NCI-H345 (cell line): ENCODE results near the gene LRRIQ4.
A peak's percentile ranks its signal among the peaks of the same experiment; 100 is the strongest.

ENCODE experiments used
- DNase-seq: peaks from one replicate; lab custom pipeline; 2025; lab: John Stamatoyannopoulos, UW

The LRRIQ4 gene

DNA sequence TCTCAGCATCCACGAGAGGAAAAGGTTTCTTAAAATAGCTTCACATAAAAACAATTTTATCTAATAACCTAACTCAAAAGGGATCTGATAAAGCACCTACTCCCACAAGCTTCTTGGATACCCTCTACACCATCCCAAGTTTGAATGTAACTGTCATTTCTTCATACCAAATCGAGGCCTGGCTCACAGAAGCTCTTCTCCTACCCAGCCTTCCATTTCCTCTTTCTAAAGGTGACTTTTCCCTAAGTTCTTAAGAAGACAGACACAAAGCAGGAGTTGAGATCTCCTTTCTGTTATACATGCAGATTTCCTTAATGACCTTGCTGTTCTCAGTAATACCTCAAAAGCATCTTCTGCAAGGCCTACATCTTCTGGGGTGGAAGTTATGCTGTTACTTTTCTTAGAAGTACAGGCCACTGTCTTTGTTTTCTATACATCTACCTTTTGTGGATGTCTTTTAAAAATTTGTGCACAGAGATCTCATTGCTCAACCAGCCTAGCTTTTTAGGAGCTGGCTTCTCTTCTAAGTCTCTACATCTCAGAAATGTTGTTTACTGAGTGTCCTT lies 3.4 kb upstream of the LRRIQ4 start:
- no peak for DNase-seq

DNA sequence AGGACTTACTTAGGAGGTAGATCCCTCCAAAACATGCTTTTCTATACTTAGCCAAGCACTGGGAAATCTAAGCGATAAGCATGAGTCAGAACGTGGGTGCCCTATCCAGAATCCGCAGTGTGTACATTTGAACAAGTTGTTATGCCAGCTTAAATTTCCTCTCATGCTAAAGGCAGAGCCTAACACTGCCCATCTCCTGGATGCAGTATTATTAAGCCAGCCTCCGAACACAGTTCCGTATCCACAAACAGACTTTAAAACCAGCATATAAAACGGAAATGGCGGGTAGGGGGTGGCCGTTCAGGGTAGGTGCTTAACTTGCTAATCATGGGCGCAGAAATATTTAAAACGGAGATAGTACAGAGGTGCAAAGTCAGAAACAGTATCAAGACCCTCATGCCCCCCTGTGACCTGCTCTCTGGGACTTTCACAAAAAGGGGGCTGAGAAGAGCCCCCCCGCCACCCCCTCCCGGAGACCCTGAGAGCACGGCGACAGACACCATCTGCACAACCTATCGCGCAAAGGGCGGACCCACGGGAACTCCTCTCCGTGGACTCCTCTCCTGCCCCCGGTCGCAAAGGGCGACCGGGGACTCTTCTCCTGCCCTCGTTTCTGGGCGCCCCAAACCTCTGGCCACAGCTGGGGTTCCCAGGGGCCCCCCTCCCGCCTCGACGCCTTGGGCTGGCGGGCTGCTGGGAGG lies 889 bp upstream of the LRRIQ4 start:
- peak; percentile 37 for DNase-seq

DNA sequence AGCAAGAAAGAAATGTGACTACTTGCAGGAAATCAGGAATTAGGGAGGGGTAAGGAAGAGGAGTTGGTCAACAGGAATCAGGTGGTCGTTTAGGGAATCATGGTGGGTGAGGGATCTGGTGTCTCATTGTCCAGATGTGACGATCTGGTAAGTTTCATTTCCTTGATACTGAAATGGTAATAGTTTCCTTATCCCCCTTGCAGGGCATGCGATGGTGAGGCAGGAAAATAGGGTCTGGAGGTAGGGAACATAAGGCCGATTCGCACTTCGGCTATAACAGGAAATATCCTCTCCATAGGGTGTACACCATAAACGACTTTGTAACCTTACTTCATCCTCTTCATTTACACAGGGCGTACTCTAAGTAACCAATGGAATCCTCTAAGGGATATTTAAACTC lies 608 bp downstream of the LRRIQ4 start:
- no peak for DNase-seq

DNA sequence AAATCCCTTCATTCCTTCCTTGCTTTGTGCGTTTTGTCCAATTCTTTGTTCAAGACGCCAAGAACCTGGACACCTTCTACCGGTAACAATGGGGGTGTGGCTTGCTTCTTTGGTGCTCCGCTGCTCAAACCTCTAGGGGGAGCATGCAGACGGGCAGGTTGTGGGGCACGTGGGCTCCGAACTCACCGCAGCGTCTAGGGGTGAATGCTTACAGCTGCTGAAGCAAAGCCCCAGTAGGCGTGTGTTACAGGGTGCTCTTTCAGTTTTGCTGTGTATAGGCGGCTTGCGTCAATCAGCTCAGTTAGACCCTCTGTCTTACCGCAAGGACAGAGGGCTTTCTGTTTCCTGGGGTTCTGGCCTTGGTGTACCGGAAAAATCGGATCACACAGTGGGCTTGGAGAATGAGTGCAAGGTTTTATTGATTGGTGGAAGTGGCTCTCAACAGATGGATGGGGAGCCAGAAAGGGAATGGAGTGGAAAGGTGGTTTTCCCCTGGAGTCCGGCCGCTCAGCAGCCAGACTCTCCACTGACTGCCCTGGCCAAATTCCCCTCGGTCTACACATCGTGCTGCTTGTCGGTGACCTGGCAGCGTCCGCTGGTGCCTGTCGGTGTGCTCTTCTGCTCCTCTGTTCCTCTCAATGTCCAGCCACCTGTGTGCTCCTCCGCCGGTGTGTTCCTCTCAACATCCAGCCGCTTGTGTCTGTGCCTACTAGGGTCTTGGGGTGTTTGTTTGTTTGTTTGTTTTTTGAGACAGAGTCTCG lies 1.3 kb downstream of the LRRIQ4 start:
- peak; percentile 40 for DNase-seq

DNA sequence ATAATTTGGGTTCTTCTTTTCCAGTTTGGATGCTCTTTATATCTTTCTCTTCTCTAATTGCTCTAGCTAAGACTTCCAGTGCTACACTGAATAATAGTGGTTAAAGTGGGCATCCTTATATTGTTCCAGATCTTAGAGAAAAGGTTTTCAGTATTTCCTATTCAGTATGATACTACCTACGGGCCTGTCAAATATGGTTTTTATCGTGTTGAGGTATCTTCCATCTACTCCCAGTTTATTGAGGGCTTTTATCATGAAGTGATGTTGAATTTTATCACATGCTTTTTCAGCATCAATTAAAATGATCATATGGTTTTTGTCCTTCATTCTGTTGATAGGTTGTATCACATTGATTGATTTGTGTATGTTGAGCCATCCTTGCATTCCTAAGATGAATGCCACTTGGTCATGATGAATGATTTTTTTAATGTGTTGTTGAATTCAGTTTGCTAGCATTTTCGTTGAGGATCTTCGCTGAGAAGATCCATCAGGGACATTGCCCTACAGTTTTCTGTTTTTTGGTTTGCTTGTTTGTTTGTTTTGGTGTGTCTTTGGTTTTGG lies 3.0 kb downstream of the LRRIQ4 start:
- DNase-seq, result no peak

DNA sequence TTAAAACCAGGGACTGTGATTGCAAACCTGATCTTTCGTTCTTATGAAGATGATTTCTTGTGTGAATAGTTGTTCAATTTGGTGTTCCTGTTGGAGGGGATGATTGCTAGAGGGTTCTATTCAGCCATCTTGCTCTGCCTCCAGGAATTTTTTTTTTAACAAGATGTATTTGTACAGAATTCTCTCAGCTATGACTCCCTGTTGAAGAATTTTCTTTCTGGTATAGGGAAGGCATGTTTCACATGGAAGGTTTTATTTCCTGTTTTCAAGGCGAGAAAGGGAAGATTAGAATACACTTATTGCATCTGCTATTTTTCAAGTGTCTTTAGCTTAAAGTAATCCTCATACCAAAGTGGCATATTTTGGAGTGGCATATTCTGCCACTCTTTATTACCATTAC lies 5.6 kb downstream of the LRRIQ4 start:
- no peak for DNase-seq

DNA sequence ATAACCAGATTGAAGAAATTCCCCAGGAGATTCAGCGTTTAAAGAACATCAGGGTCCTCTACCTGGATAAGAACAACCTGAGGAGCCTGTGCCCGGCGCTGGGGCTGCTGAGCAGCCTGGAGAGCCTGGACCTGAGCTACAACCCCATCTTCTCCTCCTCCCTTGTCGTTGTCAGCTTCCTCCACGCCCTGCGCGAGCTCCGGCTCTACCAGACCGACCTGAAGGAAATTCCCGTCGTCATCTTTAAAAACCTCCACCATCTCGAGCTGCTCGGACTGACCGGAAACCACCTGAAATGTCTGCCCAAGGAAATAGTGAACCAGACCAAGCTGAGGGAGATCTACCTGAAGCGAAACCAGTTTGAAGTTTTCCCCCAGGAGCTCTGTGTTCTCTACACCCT lies 9.4 kb downstream of the LRRIQ4 start:
- no peak for DNase-seq

DNA sequence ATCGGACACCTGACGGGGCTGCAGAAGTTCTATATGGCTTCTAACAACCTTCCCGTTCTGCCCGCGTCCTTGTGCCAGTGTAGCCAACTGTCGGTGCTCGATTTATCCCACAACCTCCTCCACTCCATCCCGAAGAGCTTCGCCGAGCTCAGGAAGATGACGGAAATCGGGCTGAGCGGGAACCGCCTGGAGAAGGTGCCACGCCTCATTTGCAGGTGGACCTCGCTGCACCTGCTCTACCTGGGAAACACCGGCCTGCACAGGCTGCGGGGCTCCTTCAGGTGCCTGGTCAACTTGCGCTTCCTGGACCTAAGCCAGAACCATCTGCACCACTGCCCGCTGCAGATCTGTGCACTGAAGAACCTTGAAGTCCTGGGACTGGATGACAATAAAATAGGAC lies 9.9 kb downstream of the LRRIQ4 start:
- DNase-seq, result peak; percentile 62

DNA sequence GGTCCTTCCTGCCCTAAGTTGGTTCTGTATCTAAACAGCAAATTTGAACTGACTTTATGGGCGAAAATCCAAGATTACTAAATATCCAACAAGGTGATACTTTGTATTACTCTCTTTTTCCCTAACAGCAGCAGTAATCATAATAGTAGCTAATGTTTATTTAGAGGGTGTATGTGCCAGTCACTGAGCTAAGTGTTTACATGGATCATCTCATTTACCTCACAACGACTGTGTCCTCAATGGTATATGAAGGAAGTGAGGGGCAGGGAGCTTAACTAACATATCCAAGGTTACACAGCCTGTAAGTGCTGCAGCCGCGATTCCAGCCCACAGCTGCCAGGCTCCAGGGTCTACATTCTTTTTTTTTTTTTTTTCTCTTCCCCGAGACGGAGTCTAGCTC lies 10.3 kb downstream of the LRRIQ4 start:
- peak; percentile 50 for DNase-seq

DNA sequence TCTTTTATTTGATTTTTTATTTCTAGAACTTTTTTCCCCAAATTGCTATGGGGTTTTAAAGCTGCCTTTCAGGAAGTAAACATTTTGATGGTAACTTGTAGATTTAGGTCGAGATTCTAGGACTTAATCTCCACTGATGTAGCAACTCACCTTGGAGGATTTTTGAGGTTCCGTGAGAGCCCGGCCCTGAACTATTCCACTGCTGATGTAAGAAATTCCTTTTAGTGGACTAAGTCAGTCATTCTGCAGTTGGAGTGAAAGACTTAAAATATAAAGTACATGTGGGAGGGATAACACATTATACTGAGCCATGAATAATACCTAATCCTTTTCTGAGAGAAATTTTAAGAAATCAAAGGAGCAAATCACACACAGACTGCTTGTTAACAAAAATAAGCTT lies 12.6 kb downstream of the LRRIQ4 start:
- no peak for DNase-seq

DNA sequence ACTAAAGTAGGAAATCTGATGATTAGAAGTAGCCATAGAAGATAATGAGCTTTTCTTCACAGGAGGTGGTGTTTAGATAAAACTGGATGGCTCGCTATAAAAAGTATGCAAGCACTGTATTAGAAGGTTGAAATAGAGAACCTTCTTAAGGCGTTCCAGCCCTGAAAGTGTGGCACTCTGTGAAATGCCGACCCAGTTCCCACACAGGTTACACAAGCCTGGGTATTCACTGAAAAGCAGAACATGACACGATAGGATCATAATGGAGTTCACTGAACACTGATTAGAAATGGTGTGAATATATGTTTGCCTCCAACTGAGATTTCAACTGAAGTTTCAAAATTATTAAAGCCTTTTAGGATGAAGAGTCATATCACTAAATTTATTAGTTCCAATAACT lies 15.0 kb downstream of the LRRIQ4 start:
- DNase-seq, result no peak

DNA sequence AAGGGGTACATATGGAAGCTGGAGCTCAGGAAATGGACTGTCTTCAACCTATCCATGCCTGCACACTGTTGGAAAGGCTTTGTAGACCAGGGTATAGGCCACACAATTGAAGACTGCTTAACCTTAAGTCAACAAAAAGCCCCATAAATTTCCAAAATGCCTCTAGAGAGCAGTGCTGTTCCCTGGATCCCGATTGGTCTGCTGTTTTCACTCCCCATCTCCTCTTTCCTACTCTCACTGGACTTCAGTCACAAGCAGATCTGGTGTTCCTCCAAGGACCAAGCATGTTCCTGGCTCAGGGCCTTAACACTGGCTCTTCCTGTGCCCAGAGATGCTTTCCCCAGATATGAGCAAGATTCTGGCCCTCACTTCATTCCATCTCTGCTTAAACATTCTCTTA lies 22.9 kb downstream of the LRRIQ4 start:
- no peak for DNase-seq

DNA sequence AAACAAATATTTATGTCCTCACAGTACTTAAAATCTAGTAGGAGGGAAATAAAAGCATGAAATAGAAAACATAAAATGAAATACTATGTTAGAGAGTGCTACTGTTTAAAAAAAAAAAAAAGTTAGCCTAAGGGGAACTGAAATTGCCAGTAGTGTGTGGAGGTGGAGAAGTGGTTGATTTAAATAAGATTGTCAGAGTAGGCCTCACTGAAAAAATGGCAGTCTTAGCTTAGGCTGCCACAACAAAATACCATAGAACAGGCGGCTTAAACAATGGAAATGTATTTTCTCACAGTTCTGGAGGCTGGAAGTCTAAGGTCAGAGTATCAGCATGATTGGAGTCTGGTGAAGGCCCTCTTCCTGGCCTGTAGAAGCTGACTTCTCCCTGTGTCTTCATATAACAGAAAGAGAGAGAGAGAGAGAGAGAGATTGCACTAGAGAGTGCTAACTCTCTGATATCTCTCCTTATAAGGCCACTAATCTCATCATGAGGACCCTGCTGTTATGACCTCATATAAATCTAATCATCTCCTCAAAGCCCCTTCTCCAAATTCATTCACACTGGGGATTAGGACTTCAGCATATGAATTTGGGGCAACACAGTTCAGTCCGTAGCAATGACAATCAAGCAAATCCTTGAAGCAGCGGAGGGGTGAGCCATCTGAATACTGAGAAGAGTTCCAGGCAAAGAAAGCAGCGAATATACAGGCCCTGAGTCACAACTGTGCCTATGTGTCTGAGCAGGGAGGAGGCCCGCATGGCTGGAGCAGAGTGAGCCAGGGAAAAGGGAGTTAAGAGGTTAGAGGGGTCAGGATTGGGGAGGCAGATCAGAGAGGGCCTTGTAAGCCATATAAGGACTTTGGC lies 23.6 kb downstream of the LRRIQ4 start:
- no peak for DNase-seq

DNA sequence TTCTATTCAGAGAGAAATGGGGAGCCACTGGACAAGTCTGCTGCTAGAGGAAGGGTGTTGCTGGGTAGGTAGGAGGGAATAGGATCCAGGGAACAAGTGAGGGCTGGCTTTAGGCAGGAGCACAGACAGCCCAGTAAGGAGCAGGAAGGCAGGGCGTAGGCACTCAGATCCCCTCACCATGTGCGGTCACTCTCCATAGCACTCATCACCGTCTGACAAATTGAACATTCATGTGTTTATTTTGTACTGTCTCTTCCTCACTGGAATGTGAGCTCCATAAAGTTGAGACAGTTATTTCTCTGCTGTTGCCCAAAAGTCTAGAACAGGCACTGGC lies 24.2 kb downstream of the LRRIQ4 start:
- DNase-seq, result no peak

DNA sequence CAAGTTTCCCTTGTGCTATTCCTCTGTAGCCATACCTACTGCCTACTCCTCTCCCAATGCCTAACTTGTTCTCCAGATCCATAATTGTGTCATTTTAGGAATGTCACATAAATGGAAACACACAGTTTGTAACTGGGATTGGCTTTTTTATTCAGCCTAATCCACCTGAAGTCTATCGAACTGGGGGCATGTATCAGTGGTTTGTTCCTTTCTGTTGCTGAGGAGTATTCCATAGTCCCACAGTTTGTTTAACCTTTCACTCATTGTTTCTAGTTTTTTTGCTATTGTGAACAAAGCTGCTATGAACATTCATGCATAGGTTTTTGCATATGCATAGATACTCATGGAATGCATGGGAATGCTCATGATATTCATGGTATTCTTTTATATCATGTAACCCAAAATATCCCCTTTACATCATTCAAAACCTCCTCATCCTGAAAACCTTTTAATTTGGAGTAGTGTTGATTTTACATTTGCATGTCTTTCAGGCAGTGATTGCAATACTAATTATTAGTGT lies 25.9 kb downstream of the LRRIQ4 start:
- DNase-seq, result no peak

DNA sequence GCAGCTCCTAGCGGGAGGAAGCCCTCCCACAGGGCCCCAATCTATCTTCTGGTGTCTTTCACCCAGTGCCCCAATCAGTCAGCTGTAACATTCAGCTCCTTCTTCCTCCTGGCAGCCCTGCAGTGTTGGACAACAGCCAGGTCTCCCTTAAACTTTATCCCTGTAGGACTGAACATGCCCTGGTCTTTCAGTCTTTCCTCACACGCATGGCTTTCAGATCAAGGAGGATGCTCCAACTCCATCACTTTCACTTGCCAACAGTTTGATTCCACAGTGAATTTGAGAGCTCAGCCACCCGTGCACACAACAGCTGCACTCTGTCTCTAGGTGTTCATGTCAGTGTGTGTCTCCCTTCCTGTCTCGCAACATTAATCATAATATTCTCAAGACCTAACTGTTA lies 28.5 kb downstream of the LRRIQ4 start:
- peak; percentile 2 for DNase-seq

DNA sequence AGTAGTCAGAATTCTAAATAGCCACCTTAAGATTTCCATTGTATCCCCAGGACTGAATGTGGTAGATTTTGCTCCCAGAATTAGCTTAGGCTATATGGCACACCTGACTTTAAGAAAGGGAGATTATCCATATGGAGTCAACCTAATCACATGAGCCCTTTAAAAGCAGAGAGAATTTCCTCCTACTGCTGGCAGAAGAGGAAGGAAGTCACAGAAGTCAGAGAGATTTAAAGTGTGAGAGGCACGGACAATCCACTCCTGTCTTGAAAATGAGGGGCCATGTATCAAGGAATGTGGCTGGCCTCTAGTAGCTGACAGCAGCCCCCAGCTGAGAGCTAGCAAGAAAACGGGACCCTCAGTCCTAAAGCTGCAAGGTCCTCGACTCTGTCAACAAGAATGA lies 30.3 kb downstream of the LRRIQ4 start:
- no peak for DNase-seq

DNA sequence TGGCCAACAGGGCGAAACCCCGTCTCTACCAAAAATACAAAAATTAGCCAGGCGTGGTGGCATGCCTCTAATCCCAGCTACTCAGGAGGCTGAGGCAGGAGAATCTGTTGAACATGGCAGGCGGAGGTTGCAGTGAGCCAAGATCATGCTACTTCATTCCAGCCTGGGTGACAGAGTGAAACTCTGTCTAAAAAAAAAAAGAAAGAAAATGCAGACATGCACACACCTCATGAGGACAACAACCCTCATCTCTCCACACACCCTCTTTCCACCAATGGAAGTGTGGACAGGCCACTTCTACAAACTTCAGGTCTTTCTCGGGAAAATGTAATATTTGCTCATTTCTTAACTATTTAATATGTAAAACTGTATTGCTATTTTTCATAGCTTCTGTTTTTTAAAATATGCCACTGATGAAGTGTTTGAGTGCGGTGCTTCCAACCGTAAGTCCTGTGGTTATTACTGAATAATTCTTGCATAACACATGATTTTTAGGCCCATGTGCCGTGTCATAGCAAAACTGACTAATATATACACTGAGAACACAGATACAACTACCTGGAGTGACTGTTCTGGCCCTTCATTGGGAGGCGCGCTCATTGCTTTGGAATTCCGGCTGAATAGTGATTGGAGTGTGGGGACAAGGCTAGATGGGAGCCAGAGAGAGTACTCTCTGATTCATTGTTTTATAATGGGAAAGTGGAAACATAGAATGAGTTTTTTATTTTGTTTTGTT lies 34.0 kb downstream of the LRRIQ4 start:
- DNase-seq, result no peak

DNA sequence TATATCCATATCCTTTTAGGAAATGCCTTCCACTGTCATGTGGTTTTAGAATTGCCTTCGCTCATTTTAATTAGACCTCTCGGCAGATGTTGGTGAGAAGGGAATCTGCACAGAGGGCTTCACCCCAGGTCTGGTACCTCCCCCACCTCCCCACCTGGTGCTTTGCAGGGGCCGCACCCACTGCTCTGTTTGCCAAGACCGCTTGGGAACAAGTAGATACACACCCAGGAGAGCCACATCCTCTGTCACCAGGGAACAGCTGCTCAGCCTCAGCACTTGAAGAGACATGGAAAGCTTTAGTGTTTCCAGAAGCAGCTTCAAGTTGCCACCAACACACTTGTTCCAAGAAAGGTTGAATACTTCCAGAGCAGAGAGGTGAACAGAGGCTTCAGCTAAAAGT lies 35.2 kb downstream of the LRRIQ4 start:
- DNase-seq, result peak; percentile 74

DNA sequence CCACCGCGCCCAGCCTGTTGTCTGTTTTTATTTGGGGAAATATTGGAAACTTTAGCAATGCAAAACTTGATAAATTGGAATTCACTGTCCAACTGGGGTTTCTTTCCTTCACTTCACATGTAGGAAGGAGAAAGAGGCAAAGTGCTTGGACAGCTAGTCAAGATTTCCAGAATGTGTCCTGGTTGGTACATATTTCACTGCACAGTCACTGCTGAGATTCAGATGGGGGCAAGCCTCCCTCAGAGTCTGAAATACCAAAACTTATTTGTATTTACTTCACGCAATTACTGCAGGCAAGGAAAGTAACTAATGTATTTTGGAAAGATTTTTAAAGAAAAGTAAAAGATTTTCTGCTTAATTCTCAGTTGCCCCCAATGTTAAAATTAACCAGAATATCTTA lies 36.1 kb downstream of the LRRIQ4 start:
- no peak for DNase-seq

DNA sequence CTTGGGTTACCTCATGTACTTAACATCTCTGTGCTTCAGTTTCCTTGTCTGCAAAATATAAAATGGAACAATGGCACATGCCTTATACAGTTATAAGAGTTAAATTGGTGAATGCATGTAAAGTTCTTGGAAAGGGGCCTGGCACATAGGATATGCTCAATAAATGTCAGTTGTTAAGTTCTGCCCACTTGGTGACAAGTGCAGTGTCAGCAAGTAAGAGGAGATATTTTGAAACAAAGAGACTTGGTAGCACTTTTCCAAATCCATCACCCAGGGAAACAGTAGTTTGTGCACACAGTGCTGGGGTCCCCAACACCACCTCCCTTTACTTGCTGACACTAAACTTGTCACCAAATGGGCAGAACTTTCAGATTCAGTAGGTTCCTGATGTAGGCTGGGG lies 37.9 kb downstream of the LRRIQ4 start:
- DNase-seq, result no peak
